Gastroesophageal sphincter (tissue), 3 donors: ENCODE measurements around the gene SOX21.
"Not testable (repeated sequence)": the region's sequence is repeated elsewhere in the genome, so short reads cannot be mapped to it uniquely, and the experiment has no call there.

Experiments
- CTCF ChIP-seq, 4 experiments: fragments of 200-600 bp in 2 of 4; fragments of 450-650 bp in 2 of 4; sonication (generic) in 1 of 4; IDR thresholded peaks; one replicate each; pipeline ENCODE4 v1.5.1; 2017 to 2019; ENCODE audit warnings: antibody characterized with exemption in 4 of 4, mild to moderate bottlenecking in 2 of 4, moderate library complexity in 2 of 4
- EP300 ChIP-seq: sonication (generic); formaldehyde crosslinking; IDR thresholded peaks from one replicate; pipeline ENCODE4 v1.6.1; 2017; ENCODE audit warnings: antibody characterized with exemption, mild to moderate bottlenecking
- POLR2A ChIP-seq, 2 donors: fragments of 450-650 bp; IDR thresholded peaks; one replicate each; pipeline ENCODE4 v1.6.1; 2017; ENCODE audit warnings: antibody characterized with exemption in 2 of 2, mild to moderate bottlenecking in 2 of 2, moderate library complexity in 1 of 2
- POLR2AphosphoS5 ChIP-seq: sonication (generic); formaldehyde crosslinking; IDR thresholded peaks from one replicate; pipeline ENCODE4 v1.6.1; 2017; ENCODE audit warnings: antibody characterized with exemption

DNA sequence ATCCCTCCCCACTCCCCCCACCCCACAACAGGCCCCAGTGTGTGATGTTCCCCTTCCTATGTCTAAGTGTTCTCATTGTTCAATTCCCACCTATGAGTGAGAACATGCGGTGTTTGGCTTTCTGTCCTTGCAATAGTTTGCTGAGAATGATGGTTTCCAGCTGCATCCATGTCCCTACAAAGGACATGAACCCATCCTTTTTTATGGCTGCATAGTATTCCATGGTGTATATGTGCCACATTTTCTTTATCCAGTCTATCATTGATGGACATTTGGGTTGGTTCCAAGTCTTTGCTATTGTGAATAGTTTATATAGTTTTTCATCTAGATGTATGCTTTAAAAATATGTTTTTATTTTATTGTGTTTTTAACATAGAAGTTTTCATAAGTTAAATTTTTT is 6.4 kb upstream of the SOX21 start:
- not testable (repeated sequence) for TF ChIP-seq CTCF (IDR thresholded peaks at IDR 0.05); POLR2A (IDR thresholded peaks at IDR 0.05); EP300; POLR2AphosphoS5
